LNCaP clone FGC (cell line): ENCODE results near the gene ARSJ.
A peak's percentile ranks its signal among the peaks of the same experiment; 100 is the strongest.

ENCODE experiments used
- DNase-seq: peaks from one replicate; pipeline ENCODE4 v3.0.0-alpha.2; 2011; ENCODE audit warnings: low read depth
- H3K4me3 ChIP-seq: 2 replicates; pipeline ENCODE4 v1.5.1; 2011; ENCODE audit warnings: mild to moderate bottlenecking, low read depth, low read length, control low read depth
- TF ChIP-seq, protein P1 (sequence below): IDR thresholded peaks from 2 replicates; pipeline ENCODE4 v1.5.1; 2012; ENCODE audit warnings: mild to moderate bottlenecking; ENCODE audit not compliant: control insufficient read depth, insufficient read depth; ENCODE audit errors: extremely low read depth

ARSJ gene

DNA sequence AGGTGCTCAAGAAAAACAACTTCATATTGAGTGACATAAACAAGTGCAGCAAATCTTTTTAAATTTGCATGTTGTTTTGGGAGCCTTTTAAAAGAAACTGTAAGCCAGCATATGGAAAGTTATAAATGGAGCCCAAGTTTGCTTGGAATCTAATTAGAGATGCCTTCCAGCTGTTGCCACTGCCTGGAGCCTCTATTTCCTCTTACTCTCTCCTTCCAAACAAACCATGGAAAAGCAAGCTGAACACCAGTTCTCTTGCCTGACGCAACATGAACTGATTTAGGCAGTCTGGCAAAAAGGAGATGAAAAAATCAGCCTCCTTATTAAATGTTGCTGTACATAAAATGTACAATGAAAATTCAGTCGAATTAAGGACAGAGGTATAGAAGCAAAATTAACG, 21.5 kb downstream of the ARSJ start:
- DNase-seq: no peak
- H3K4me3 ChIP-seq: no peak overlapping the region
- TF ChIP-seq, protein P1, sequence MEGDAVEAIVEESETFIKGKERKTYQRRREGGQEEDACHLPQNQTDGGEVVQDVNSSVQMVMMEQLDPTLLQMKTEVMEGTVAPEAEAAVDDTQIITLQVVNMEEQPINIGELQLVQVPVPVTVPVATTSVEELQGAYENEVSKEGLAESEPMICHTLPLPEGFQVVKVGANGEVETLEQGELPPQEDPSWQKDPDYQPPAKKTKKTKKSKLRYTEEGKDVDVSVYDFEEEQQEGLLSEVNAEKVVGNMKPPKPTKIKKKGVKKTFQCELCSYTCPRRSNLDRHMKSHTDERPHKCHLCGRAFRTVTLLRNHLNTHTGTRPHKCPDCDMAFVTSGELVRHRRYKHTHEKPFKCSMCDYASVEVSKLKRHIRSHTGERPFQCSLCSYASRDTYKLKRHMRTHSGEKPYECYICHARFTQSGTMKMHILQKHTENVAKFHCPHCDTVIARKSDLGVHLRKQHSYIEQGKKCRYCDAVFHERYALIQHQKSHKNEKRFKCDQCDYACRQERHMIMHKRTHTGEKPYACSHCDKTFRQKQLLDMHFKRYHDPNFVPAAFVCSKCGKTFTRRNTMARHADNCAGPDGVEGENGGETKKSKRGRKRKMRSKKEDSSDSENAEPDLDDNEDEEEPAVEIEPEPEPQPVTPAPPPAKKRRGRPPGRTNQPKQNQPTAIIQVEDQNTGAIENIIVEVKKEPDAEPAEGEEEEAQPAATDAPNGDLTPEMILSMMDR: no peak

DNA sequence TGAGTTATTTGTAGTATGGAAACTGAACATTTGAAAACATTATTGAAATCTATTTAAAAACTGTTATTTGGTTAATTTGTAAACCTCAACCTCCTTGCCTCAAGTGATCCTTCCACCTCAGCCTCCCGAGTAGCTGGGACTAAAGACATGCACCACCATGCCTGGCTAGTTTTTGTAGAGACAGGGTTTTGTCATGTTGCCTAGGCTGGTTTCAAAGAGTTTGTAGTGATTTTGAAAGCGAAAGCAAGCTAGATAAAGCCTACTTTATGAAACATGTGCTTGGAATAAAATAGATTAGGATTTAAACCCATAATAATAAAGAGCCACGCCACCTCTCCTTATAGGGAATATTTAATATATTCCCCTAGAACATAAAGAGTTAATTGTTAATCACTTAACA, 23.5 kb downstream of the ARSJ start:
- DNase-seq: no peak
- H3K4me3 ChIP-seq: no peak overlapping the region
- TF ChIP-seq, protein P1: no peak

DNA sequence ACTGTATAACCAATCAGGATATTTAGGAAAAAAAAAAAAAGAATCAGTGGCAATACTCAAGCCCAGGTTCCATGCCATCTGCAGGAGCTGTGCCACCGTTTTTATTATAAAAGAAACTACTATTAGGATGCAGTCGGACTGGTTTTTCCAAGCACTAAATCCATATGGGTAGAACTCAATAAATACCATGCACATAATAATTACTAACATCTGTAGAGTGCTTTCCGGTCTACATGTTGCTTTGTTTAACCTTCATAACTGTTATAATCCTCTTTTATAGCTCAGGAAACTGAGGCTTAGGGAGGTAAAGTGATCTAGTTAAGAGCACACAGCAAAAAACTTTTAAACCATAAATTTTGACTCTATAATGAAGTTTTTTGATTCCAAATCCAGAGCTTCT, 24.0 kb downstream of the ARSJ start:
- no peak overlapping the region for H3K4me3 ChIP-seq
- TF ChIP-seq, protein P1: no peak
- no peak for DNase-seq

DNA sequence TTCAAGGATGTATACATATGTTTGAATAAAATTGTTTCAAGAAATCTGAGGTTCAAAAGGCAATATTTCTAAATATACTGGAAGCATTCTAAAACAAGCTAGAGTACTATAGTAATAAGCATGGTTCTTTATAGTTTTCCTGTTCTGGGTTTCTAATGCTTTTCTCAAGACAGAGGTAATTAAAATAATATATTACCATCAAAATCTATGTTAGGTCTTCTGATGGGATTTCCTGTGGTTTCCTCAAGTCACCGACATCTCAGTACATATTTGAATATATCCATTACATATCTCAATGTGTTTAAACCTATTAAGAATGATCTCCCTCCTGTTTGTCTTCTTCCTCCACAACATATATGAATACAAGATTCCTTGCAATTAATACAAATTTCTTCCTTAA, 25.6 kb downstream of the ARSJ start:
- no peak for DNase-seq
- TF ChIP-seq, protein P1: no peak
- no peak overlapping the region for H3K4me3 ChIP-seq

DNA sequence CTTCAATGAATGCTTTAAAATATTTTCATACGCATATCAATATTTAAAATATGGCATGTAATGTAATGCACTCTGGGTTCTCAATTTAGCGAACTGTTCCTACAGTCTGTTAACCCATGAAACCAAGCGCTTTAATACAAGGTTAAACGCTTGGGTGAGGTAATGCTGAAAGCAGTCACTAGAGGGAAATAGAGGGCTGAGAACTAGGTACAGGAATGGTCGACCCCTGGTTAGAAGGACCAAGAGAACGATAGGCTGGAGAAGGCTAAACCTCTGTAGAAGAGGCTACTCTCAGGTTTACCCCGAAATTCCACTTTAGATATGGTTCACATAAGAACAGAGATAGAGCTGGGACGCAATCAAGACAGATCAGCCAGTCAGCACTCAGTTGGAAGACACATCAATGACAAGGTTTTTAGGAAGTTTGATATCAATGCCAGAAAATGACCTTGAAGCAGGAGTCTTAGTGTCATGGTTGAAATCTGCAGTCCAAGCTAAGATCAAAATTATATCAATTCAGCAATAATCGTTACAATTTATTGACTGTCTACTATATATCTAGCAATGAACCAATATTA, 26.9 kb downstream of the ARSJ start:
- TF ChIP-seq, protein P1: peak; percentile 80
- no peak overlapping the region for H3K4me3 ChIP-seq
- no peak for DNase-seq

DNA sequence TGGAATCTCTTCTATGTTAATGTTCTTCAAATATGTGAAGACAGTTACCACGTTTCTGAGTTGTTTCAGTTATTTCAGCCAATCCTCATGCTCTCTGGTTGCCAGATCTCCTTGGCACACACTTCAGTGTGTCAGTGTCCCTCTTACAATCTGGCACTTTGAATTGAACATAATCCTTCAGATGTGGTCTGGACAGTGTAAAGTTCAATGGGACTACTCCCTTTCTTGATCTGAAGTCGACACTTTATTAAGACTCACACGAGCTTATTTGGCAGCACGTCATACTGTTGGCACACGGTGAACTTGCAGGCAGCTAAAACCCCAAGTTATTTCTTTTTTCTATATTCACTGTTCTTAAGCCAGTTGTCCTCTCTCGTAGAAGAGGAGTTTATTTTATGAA, 28.2 kb downstream of the ARSJ start:
- TF ChIP-seq, protein P1: no peak
- H3K4me3 ChIP-seq: no peak overlapping the region
- DNase-seq: no peak

- DNase-seq: no peak
- TF ChIP-seq, protein P1: no peak
Observed at GRCh38 chr4:113950207-113950606, 29.2 kb downstream of the ARSJ start.

More at GRCh38 chr4:113950207-113950606, 29.2 kb downstream of the ARSJ start:
- H3K4me3 ChIP-seq: no peak overlapping the region
